HepG2 (cell line): ENCODE measurements around the gene FITM2. TPM values are rescaled to one million over a fixed set of nuclear protein-coding genes. Genes with fewer than 3 reads are reported as not detected.

Experiments
- DPF2 ChIP-seq: sonication (generic); formaldehyde crosslinking; IDR thresholded peaks from 2 replicates; pipeline ENCODE4 v1.4.0; 2020; ENCODE audit warnings: mild to moderate bottlenecking, low read depth, missing genetic modification reagents, borderline replicate concordance
- FOXA1 ChIP-seq, 2 experiments: fragments of 450-650 bp in 1 of 2; sonication (generic) in 1 of 2; formaldehyde crosslinking in 1 of 2; IDR thresholded peaks; 2 replicates each; pipeline versions ENCODE4 v1.4.0 to v1.6.1; 2016 to 2020; ENCODE audit warnings: missing genetic modification reagents in 1 of 2
- HDAC6 ChIP-seq: fragments of 200-600 bp; sonication (generic); IDR thresholded peaks from 2 replicates; pipeline ENCODE4 v1.7.0; 2017; ENCODE audit warnings: mild to moderate bottlenecking, antibody characterized with exemption, low read length, low read depth
- HOXA9 ChIP-seq: sonication (generic); formaldehyde crosslinking; IDR thresholded peaks from 2 replicates; pipeline ENCODE4 v1.8.1; 2022; ENCODE audit warnings: missing genetic modification reagents, mild to moderate bottlenecking, moderate library complexity, borderline replicate concordance
- KLF15 ChIP-seq: sonication (generic); formaldehyde crosslinking; IDR thresholded peaks from 2 replicates; pipeline ENCODE4 v1.8.1; 2023; ENCODE audit warnings: borderline replicate concordance, mild to moderate bottlenecking, inconsistent platforms, missing genetic modification reagents, mixed read lengths
- KLF16 ChIP-seq, 2 experiments: sonication (generic) in 1 of 2; formaldehyde crosslinking in 1 of 2; IDR thresholded peaks; 2 replicates each; pipeline versions ENCODE4 v1.6.1 to v1.8.0; 2016 to 2023; ENCODE audit warnings: missing genetic modification reagents in 2 of 2, missing compliant biosample characterization in 1 of 2
- MIER2 ChIP-seq: IDR thresholded peaks from 2 replicates; pipeline ENCODE4 v1.6.1; 2016; ENCODE audit warnings: missing biosample characterization, missing genetic modification reagents
- MYC ChIP-seq: sonication (generic); formaldehyde crosslinking; IDR thresholded peaks from 2 replicates; pipeline ENCODE4 v1.9.0; 2021; ENCODE audit warnings: missing genetic modification reagents, borderline replicate concordance
- PHB2 ChIP-seq: fragments of 450-650 bp; IDR thresholded peaks from 2 replicates; pipeline ENCODE4 v1.6.1; 2018; ENCODE audit not compliant: partially characterized antibody
- SMYD3 ChIP-seq: sonication (generic); formaldehyde crosslinking; IDR thresholded peaks from 2 replicates; pipeline ENCODE4 v1.8.1; 2023; ENCODE audit warnings: mild to moderate bottlenecking, missing genetic modification reagents
- TMF1 ChIP-seq: sonication (generic); formaldehyde crosslinking; IDR thresholded peaks from 2 replicates; pipeline ENCODE4 v1.8.1; 2022; ENCODE audit warnings: low read depth, missing genetic modification reagents
- XBP1 ChIP-seq: sonication (generic); formaldehyde crosslinking; IDR thresholded peaks from 2 replicates; pipeline ENCODE4 v1.5.0; 2020; ENCODE audit warnings: missing genetic modification reagents
- YEATS4 ChIP-seq: sonication (generic); formaldehyde crosslinking; IDR thresholded peaks from 2 replicates; pipeline ENCODE4 v1.4.0; 2020; ENCODE audit warnings: missing genetic modification reagents, borderline replicate concordance
- ZNF101 ChIP-seq: sonication (generic); formaldehyde crosslinking; IDR thresholded peaks from 2 replicates; pipeline ENCODE4 v1.4.0; 2020; ENCODE audit warnings: mild to moderate bottlenecking, low read depth, missing genetic modification reagents, borderline replicate concordance
- ZNF17 ChIP-seq: sonication (generic); formaldehyde crosslinking; IDR thresholded peaks from 2 replicates; pipeline ENCODE4 v1.5.0; 2020; ENCODE audit warnings: mild to moderate bottlenecking, missing genetic modification reagents
- ZNF510 ChIP-seq: sonication (generic); formaldehyde crosslinking; IDR thresholded peaks from 2 replicates; pipeline ENCODE4 v1.4.0; 2020; ENCODE audit warnings: low read depth, mild to moderate bottlenecking, missing genetic modification reagents
- ZNF549 ChIP-seq: sonication (generic); formaldehyde crosslinking; IDR thresholded peaks from 2 replicates; pipeline ENCODE4 v1.5.0; 2020; ENCODE audit warnings: missing genetic modification reagents
- polyA plus RNA-seq, 8 experiments: library from polyadenylated mRNA; depleted of rRNA in 3 of 8; stranded (reverse) in 7 of 8; unstranded in 1 of 8; fragments of >200 nt; fragmentation: Illumina TruSeq in 4 of 8; extraction: Trizol in 4 of 8; gene quantifications; 2 replicates each; pipeline versions ENCODE4 v1.2.1 to v1.2.3, GENCODE V29; 2011 to 2016; ENCODE audit warnings: low read depth in 4 of 8, missing spikeins in 1 of 8, mixed read lengths in 1 of 8; ENCODE audit not compliant: insufficient read depth in 1 of 8
- total RNA-seq, 5 experiments: library from RNA; depleted of rRNA; stranded (reverse); fragments of >200 nt; fragmentation: Illumina TruSeq; extraction: Trizol; gene quantifications; 2 replicates each; pipeline ENCODE4 v1.2.3, GENCODE V29; 2016; ENCODE audit warnings: low read depth in 1 of 5
- TF ChIP-seq, protein P1 (sequence below): IDR thresholded peaks from 2 replicates; pipeline ENCODE4 v1.6.1; 2016; ENCODE audit warnings: missing biosample characterization, missing genetic modification reagents, low read depth
- TF ChIP-seq, protein P2 (sequence below): sonication (generic); formaldehyde crosslinking; IDR thresholded peaks from 2 replicates; pipeline ENCODE4 v1.4.0; 2020; ENCODE audit warnings: mild to moderate bottlenecking, missing genetic modification reagents
- TF ChIP-seq, protein P3 (sequence below): sonication (generic); formaldehyde crosslinking; IDR thresholded peaks from 2 replicates; pipeline ENCODE4 v1.8.0; 2022; ENCODE audit warnings: missing genetic modification reagents, low read depth, mild to moderate bottlenecking, borderline replicate concordance
- TF ChIP-seq, protein P4 (sequence below): sonication (generic); formaldehyde crosslinking; IDR thresholded peaks from 2 replicates; pipeline ENCODE4 v1.5.1; 2020; ENCODE audit warnings: mild to moderate bottlenecking, missing genetic modification reagents

The FITM2 gene
- total and polyA plus RNA-seq, 2 of the 13 experiments (the other 11 are each of a cell fraction or from before 2014, with no cell fraction given) = 9.6 to 24.5 TPM

DNA sequence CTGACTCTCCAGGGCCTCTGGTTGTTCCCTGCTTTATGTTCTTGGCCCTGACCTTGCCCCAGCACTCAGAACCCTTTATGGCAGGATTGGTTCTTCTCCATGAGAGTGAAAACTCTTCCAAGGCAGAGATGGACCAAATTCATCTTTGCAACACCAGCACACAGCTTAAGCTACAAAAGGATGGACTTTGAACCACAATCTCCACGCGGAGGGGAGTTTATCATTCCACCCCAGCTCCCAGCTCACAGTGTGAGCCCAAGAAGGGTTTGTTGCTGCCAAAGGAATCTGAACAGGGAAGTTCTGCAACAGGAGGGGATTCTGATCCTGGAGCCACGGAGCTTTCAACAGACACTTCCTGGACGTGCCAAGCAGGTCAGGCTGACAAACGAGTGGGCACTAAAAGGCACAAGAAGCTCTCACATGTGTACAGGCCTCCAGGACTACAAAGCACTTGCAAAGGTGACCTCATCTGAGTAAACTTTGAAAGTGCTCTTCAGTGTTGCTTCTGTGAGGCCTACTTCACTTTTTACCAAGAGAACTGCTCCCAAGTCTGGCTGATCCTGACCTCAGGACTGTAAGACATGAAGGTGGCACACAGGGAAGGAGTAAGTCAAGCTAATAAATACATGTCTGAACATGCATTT is 8.9 kb downstream of the FITM2 start (continued):
- TF ChIP-seq, protein P1, sequence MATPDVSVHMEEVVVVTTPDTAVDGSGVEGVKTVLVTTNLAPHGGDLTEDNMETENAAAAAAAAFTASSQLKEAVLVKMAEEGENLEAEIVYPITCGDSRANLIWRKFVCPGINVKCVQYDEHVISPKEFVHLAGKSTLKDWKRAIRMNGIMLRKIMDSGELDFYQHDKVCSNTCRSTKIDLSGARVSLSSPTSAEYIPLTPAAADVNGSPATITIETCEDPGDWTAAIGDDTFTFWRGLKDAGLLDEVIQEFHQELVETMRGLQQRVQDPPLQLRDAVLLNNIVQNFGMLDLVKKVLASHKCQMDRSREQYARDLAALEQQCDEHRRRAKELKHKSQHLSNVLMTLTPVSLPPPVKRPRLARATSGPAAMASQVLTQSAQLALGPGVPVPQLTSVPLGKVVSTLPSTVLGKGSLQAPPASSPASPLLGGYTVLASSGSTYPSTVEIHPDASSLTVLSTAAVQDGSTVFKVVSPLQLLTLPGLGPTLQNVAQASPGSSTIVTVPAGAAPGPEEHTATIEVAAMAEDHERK = no peak
- peak; percentile 92 for TF ChIP-seq YEATS4
- TF ChIP-seq XBP1 (CRISPR knock-in tag) = no peak
- TF ChIP-seq, protein P2, sequence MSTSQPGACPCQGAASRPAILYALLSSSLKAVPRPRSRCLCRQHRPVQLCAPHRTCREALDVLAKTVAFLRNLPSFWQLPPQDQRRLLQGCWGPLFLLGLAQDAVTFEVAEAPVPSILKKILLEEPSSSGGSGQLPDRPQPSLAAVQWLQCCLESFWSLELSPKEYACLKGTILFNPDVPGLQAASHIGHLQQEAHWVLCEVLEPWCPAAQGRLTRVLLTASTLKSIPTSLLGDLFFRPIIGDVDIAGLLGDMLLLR (CRISPR knock-in tag) = no peak
- peak; percentile 83; the same call in 1 of the 2 replicates for TF ChIP-seq ZNF101 (CRISPR knock-in tag)
- TF ChIP-seq MIER2 (CRISPR knock-in tag) = peak; percentile 83; the same call in 1 of the 2 replicates
- TF ChIP-seq TMF1 (CRISPR knock-in tag) = no peak; the same call in 1 of the 2 replicates
- no peak for TF ChIP-seq HDAC6
- peak; percentile 71; the same call in 1 of the 2 replicates for TF ChIP-seq ZNF510 (CRISPR knock-in tag)
- peak; percentile 98 for TF ChIP-seq ZNF549
- peak; percentile 60 for TF ChIP-seq DPF2 (CRISPR knock-in tag)
- TF ChIP-seq, protein P3, sequence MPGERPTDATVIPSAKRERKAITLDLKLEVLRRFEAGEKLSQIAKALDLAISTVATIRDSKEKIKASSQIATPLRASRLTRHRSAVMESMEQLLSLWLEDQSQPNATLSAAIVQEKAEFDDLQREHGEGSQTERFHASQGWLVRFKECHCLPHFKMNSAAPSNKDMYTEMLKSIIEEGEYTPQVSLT (CRISPR knock-in tag) = no peak
- TF ChIP-seq PHB2 = no peak
- TF ChIP-seq FOXA1 (IDR thresholded peaks at IDR 0.05) = 0 out of 2 replicates have a peak, but pooled peaks have one; percentile 66
- TF ChIP-seq FOXA1 (CRISPR knock-in tag; IDR thresholded peaks at IDR 0.05) = peak; percentile 98
- TF ChIP-seq, protein P4, sequence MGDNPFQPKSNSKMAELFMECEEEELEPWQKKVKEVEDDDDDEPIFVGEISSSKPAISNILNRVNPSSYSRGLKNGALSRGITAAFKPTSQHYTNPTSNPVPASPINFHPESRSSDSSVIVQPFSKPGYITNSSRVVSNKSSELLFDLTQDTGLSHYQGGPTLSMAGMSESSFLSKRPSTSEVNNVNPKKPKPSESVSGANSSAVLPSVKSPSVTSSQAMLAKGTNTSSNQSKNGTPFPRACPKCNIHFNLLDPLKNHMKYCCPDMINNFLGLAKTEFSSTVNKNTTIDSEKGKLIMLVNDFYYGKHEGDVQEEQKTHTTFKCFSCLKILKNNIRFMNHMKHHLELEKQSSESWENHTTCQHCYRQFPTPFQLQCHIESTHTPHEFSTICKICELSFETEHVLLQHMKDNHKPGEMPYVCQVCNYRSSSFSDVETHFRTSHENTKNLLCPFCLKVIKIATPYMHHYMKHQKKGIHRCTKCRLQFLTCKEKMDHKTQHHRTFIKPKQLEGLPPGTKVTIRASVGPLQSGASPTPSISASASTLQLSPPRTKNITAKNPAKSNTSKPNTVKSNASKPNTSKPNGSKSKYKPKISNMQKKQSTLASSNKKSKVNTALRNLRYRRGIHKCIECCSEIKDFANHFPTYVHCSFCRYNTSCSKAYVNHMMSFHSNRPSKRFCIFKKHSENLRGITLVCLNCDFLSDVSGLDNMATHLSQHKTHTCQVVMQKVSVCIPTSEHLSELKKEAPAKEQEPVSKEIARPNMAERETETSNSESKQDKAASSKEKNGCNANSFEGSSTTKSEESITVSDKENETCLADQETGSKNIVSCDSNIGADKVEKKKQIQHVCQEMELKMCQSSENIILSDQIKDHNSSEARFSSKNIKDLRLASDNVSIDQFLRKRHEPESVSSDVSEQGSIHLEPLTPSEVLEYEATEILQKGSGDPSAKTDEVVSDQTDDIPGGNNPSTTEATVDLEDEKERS = no peak
- peak in 1 of 2 experiments; percentile 88; a peak in 2 of 4 replicates for TF ChIP-seq KLF16 (CRISPR knock-in tag; IDR thresholded peaks at IDR 0.05)
- TF ChIP-seq SMYD3 (CRISPR knock-in tag) = no peak; the same call in 1 of the 2 replicates
- TF ChIP-seq HOXA9 (CRISPR knock-in tag) = no peak
- TF ChIP-seq ZNF17 (CRISPR knock-in tag) = no peak
- TF ChIP-seq KLF15 (CRISPR knock-in tag) = no peak
- TF ChIP-seq MYC (CRISPR knock-in tag) = peak; percentile 95; the same call in 1 of the 2 replicates
